Activated CD4-positive, alpha-beta T cell treated with anti-CD3 and anti-CD28 coated beads, Interleukin-2, amount 50 U/mL, for 48 hours (primary cell): ENCODE data around the gene RHBDD2.
A peak's percentile ranks its signal among the peaks of the same experiment; 100 is the strongest.
"Not testable (repeated sequence)": the region's sequence is repeated elsewhere in the genome, so short reads cannot be mapped to it uniquely, and the experiment has no call there.

Experiments
- DNase-seq, 2 experiments: peaks; one replicate each; pipeline ENCODE4 v3.0.0-alpha.2; 2020

Gene RHBDD2

GRCh38 chr7:75889826-75890225 lies 11.0 kb downstream of the RHBDD2 start:
- DNase-seq, result no peak

- not testable (repeated sequence) for DNase-seq
Observed at GRCh38 chr7:75891237-75891636, 12.4 kb downstream of the RHBDD2 start.

GRCh38 chr7:75891815-75892411 lies 13.1 kb downstream of the RHBDD2 start:
- DNase-seq, result no peak

- no peak for DNase-seq
Observed at GRCh38 chr7:75892634-75893272, 13.9 kb downstream of the RHBDD2 start.

GRCh38 chr7:75896803-75897327 lies 18.0 kb downstream of the RHBDD2 start:
- DNase-seq, result no peak

GRCh38 chr7:75900617-75901315 lies 21.9 kb downstream of the RHBDD2 start:
- no peak for DNase-seq

- no peak for DNase-seq
Observed at GRCh38 chr7:75905785-75906604, 27.2 kb downstream of the RHBDD2 start.

- DNase-seq, result no peak
Observed at GRCh38 chr7:75906991-75907667, 28.3 kb downstream of the RHBDD2 start.

GRCh38 chr7:75907668-75908039 lies 28.8 kb downstream of the RHBDD2 start:
- DNase-seq, result not testable (repeated sequence)

- DNase-seq, result no peak
Observed at GRCh38 chr7:75909521-75910132, 30.8 kb downstream of the RHBDD2 start.

GRCh38 chr7:75911186-75911585 lies 32.4 kb downstream of the RHBDD2 start:
- DNase-seq, result not testable (repeated sequence)

GRCh38 chr7:75913437-75913836 lies 34.6 kb downstream of the RHBDD2 start:
- DNase-seq, result no peak

- no peak for DNase-seq
Observed at GRCh38 chr7:75914169-75914654, 35.4 kb downstream of the RHBDD2 start.

GRCh38 chr7:75914655-75915415 lies 36.0 kb downstream of the RHBDD2 start, which contains the start of gene POR:
Gene POR, plus strand, starts transcription at chr7:75915155. Its CDS starts 38,847 bp downstream, at chr7:75954002.
- DNase-seq, result peak; percentile 95 to 96

GRCh38 chr7:75915416-75916156 lies 36.8 kb downstream of the RHBDD2 start:
- peak; percentile 15 to 20 for DNase-seq

GRCh38 chr7:75916259-75916658 lies 37.4 kb downstream of the RHBDD2 start:
- no peak for DNase-seq

- DNase-seq, result no peak
Observed at GRCh38 chr7:75916685-75917634, 38.1 kb downstream of the RHBDD2 start.

- DNase-seq, result peak; percentile 27 to 43
Observed at GRCh38 chr7:75920431-75921161, 41.8 kb downstream of the RHBDD2 start.
